Fibroblast of lung (primary cell): ENCODE results near the gene LRCOL1. TPM values are rescaled to one million over a fixed set of nuclear protein-coding genes. Genes with fewer than 3 reads are reported as not detected.

ENCODE experiments used
- DNase-seq, 2 donors: peaks; one replicate each; pipeline versions ENCODE4 v3.0.0 to v3.0.0-alpha.2; 2010; ENCODE audit warnings: low read depth in 2 of 2
- H2AFZ ChIP-seq: 2 replicates; pipeline ENCODE4 v1.5.1; 2012; ENCODE audit warnings: low read length, control low read depth, inconsistent platforms
- H3K27ac ChIP-seq: 2 replicates; pipeline ENCODE4 v1.5.1; 2011; ENCODE audit warnings: low read length, control low read depth; ENCODE audit not compliant: insufficient read depth
- H3K27me3 ChIP-seq: 2 replicates; pipeline ENCODE4 v1.5.1; 2011; ENCODE audit warnings: mild to moderate bottlenecking, low read length; ENCODE audit not compliant: control insufficient read depth, insufficient read depth
- H3K36me3 ChIP-seq: 2 replicates; pipeline ENCODE4 v1.5.1; 2011; ENCODE audit warnings: low read length; ENCODE audit not compliant: control insufficient read depth, insufficient read depth
- H3K4me1 ChIP-seq: 2 replicates; pipeline ENCODE4 v1.5.1; 2011; ENCODE audit warnings: low read length; ENCODE audit not compliant: control insufficient read depth, insufficient read depth; ENCODE audit errors: extremely low read depth
- H3K4me2 ChIP-seq: 2 replicates; pipeline ENCODE4 v1.5.1; 2011; ENCODE audit warnings: low read length, control low read depth; ENCODE audit not compliant: insufficient read depth; ENCODE audit errors: extremely low read depth
- H3K4me3 ChIP-seq, 4 experiments: fragments of 200-600 bp in 1 of 4; sonication (generic) in 1 of 4; replicated peaks in 1 of 4; 2 replicates each; pipeline ENCODE4 v1.5.1; 2011 to 2016; ENCODE audit warnings: low read length in 4 of 4, low read depth in 3 of 4, mild to moderate bottlenecking in 3 of 4, control low read depth in 2 of 4, inconsistent platforms in 1 of 4, mixed read lengths in 1 of 4; ENCODE audit not compliant: insufficient read depth in 1 of 4; ENCODE audit errors: control extremely low read depth in 1 of 4
- H3K79me2 ChIP-seq: 2 replicates; pipeline ENCODE4 v1.5.1; 2012; ENCODE audit warnings: mild to moderate bottlenecking, low read length, inconsistent platforms; ENCODE audit not compliant: control insufficient read depth, insufficient read depth
- H3K9ac ChIP-seq: 2 replicates; pipeline ENCODE4 v1.5.1; 2011; ENCODE audit warnings: mild to moderate bottlenecking, low read length, control low read depth; ENCODE audit not compliant: insufficient read depth
- H3K9me3 ChIP-seq: 2 replicates; pipeline ENCODE4 v1.5.1; 2012; ENCODE audit warnings: low read depth, low read length; ENCODE audit not compliant: control insufficient read depth, insufficient read depth
- H4K20me1 ChIP-seq: 2 replicates; pipeline ENCODE4 v1.5.1; 2011; ENCODE audit warnings: low read length; ENCODE audit not compliant: control insufficient read depth, insufficient read depth; ENCODE audit errors: extremely low read depth
- EZH2 ChIP-seq: IDR thresholded peaks from 2 replicates; pipeline ENCODE4 v1.5.1; 2012; ENCODE audit warnings: low read length, control low read depth, mild to moderate bottlenecking; ENCODE audit errors: missing control alignments
- polyA plus RNA-seq, 2 donors: library from polyadenylated mRNA; depleted of rRNA in 1 of 2; stranded (reverse) in 1 of 2; unstranded in 1 of 2; fragments of >200 nt; gene quantifications; 2 replicates each; pipeline ENCODE4 v1.2.1, GENCODE V29; 2011 to 2012; ENCODE audit warnings: missing spikeins in 1 of 2
- total RNA-seq: library from RNA; depleted of rRNA; stranded (reverse); fragments of >200 nt; gene quantifications from 2 replicates; pipeline ENCODE4 v1.2.1, GENCODE V29; 2014
- TF ChIP-seq, protein P1 (sequence below), 2 donors: IDR thresholded peaks in 1 of 2; conservative IDR thresholded peaks in 1 of 2; 1 replicate in 1 of 2; 2 replicates in 1 of 2; pipeline ENCODE4 v1.5.1; 2011 to 2012; ENCODE audit warnings: low read length in 2 of 2, control low read depth in 1 of 2, inconsistent platforms in 1 of 2, low read depth in 1 of 2, mild to moderate bottlenecking in 1 of 2

LRCOL1 gene
- total and polyA plus RNA-seq, 2 donors (not counting 1 experiment from before 2014, with no cell fraction given) = 0.17 TPM; not detected in 1

DNA sequence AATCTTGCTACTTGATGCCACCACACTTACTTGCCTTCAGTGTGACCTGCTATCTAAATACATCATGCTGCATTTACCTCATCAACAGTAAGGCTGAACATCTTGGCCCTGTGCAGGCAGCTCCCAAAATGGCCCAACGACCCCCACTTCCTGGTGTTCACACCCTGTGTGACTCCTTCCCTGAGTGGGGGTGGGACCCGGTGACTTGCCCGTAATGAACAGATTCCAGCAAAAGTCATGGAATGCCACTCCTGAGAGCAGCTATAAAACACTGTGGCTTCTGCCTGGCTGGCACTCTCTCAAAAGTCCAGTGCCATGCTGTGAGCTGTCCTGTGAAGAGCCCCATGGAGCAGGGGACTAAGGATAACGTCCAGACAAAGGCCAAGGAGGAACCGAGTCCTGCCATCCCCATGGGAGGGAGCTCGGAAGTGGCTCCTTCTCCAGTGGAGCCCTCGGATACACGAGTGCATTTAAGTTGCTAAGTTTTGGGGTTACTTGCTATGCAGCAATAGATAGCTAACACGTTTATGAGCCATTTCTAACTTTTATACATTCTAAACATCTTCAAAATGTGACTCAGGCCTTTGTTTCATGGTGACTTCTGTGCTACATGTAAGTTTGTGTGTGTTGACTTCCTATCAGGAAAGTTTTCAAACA, 41.2 kb upstream of the LRCOL1 start:
- Histone ChIP-seq H3K36me3 (peaks cover 9% of the 10 kb centered on the region), H3K9me3 (no peaks in the 10 kb centered on the region), H3K79me2 (no peaks in the 10 kb centered on the region), H3K4me3 (no peak overlapping the region), H3K27ac (no peak overlapping the region), H2AFZ (no peak overlapping the region), H3K4me2 (no peak overlapping the region), H3K27me3 (no peaks in the 10 kb centered on the region), H3K4me1 (no peaks in the 10 kb centered on the region), H3K9ac (no peak overlapping the region), H4K20me1 (no peaks in the 10 kb centered on the region)
- TF ChIP-seq, protein P1, sequence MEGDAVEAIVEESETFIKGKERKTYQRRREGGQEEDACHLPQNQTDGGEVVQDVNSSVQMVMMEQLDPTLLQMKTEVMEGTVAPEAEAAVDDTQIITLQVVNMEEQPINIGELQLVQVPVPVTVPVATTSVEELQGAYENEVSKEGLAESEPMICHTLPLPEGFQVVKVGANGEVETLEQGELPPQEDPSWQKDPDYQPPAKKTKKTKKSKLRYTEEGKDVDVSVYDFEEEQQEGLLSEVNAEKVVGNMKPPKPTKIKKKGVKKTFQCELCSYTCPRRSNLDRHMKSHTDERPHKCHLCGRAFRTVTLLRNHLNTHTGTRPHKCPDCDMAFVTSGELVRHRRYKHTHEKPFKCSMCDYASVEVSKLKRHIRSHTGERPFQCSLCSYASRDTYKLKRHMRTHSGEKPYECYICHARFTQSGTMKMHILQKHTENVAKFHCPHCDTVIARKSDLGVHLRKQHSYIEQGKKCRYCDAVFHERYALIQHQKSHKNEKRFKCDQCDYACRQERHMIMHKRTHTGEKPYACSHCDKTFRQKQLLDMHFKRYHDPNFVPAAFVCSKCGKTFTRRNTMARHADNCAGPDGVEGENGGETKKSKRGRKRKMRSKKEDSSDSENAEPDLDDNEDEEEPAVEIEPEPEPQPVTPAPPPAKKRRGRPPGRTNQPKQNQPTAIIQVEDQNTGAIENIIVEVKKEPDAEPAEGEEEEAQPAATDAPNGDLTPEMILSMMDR (conservative IDR thresholded peaks at IDR 0.05 in 1 of 2, IDR thresholded peaks at IDR 0.05 in 1 of 2; ENCODE audit: low read depth in 1 of 2, low read length in 2 of 2) = no peak
- TF ChIP-seq EZH2 = no peak
- DNase-seq = no peak

DNA sequence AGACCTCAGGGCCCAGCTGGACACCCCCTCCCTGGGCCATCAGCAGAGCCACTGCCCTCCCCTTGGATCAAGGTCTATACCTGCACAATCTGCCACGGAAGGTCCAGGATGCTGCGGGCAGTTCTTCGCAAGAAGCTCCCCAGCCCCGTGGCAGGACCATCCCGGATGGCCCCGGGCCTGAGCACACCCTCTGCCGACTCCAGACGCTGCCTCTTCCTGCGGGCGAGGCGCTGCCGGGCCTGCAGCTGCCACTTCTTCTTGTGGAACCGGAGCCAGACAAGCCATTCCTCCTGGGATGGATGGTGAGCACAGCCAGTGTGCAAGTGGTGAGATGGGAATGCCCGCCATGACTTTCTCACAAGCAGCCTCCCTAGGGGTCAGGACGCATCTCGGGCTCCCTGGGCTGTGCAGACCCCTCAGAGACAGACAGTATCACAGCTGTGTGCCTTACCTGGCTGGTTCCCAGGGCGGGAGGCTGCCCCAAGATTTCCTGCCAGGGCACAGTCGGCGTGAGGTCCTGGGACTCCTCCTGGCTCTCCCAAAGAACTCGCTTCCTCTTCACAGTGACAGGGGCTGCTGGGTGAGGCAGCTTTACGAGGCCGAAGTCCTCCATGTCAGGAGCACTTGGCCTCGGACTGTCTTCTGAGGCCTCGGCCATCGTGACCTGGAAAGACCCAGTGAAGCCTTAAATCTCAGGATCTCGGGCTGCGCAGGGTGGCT, 39.0 kb upstream of the LRCOL1 start:
- Histone ChIP-seq H3K4me2 (no peak overlapping the region), H3K27me3 (no peaks in the 10 kb centered on the region), H3K36me3 (peaks cover 7% of the 10 kb centered on the region), H3K4me3 (no peak overlapping the region), H3K9ac (no peak overlapping the region), H3K27ac (no peak overlapping the region), H3K4me1 (no peaks in the 10 kb centered on the region), H2AFZ (no peak overlapping the region), H4K20me1 (no peaks in the 10 kb centered on the region), H3K79me2 (no peaks in the 10 kb centered on the region), H3K9me3 (no peaks in the 10 kb centered on the region)
- TF ChIP-seq, protein P1 (conservative IDR thresholded peaks at IDR 0.05 in 1 of 2, IDR thresholded peaks at IDR 0.05 in 1 of 2; ENCODE audit: low read depth in 1 of 2, low read length in 2 of 2) = no peak
- no peak for TF ChIP-seq EZH2
- no peak for DNase-seq

DNA sequence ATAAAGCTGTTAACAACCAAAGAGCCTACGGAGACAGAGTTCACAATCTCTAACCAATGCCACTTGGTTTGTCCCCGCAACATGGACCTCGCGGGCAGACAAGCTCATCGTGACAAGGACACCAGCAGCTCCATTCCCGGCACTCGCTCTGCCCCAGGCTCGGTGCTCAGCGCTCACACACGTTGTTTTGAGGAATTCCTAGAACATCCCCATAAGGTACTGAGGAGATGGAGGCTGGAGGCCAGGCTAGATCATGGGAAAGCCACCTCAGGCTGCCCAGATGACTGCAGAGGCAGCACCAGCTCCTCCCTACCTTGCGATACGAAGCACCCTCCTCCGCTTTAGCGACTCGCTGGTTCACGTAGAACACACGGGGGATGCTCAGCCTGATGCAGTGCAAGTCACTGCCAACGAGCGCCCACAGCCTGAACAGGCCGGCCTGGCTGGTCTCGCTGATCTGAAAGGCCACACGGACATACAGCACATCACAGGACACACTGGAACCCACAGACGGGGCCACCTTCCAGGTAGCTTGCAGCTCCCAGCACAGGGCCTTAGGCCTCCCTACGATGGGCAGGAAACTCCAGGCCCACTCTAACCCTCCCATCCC, 38.3 kb upstream of the LRCOL1 start:
- no peak overlapping the region for H3K9ac ChIP-seq
- no peak overlapping the region for H3K4me2 ChIP-seq
- no peak overlapping the region for H3K27ac ChIP-seq
- H3K4me1 ChIP-seq = no peaks in the 10 kb centered on the region
- H3K36me3 ChIP-seq = peaks cover 7% of the 10 kb centered on the region
- no peaks in the 10 kb centered on the region for H4K20me1 ChIP-seq
- no peak overlapping the region for H2AFZ ChIP-seq
- no peak overlapping the region for H3K4me3 ChIP-seq
- DNase-seq = no peak
- H3K27me3 ChIP-seq = no peaks in the 10 kb centered on the region
- TF ChIP-seq, protein P1 (conservative IDR thresholded peaks at IDR 0.05 in 1 of 2, IDR thresholded peaks at IDR 0.05 in 1 of 2; ENCODE audit: low read depth in 1 of 2, low read length in 2 of 2) = no peak
- no peak for TF ChIP-seq EZH2
- H3K79me2 ChIP-seq = no peaks in the 10 kb centered on the region
- no peaks in the 10 kb centered on the region for H3K9me3 ChIP-seq
